CD4-positive, alpha-beta memory T cell (primary cell): ENCODE results near the gene KCNE4. TPM values are rescaled to one million over a fixed set of nuclear protein-coding genes. Genes with fewer than 3 reads are reported as not detected.

Experiments used
- CTCF ChIA-PET: fragments of 350-600 bp; sonication (Branson Sonifier 250); formaldehyde crosslinking; loops from one replicate; lab custom pipeline; 2021; ENCODE audit warnings: inconsistent platforms; ENCODE audit not compliant: partially characterized antibody; lab: Charles Lee
- POLR2A ChIA-PET: fragments of 350-600 bp; sonication (Branson Sonifier 250); formaldehyde crosslinking; loops from one replicate; lab custom pipeline; 2021; ENCODE audit not compliant: partially characterized antibody; lab: Charles Lee
- DNase-seq, 5 donors: peaks; one replicate each; pipeline versions ENCODE4 v3.0.0 to v3.0.0-alpha.2; 2020 to 2022; ENCODE audit warnings: mixed read lengths in 1 of 5
- H3K27ac ChIP-seq: one replicate; pipeline ENCODE4 v1.7.0; 2013; ENCODE audit warnings: low read depth, low read length
- H3K27me3 ChIP-seq: 2 replicates; pipeline ENCODE4 v1.7.0; 2013; ENCODE audit warnings: mild to moderate bottlenecking, low read length, moderate library complexity; ENCODE audit not compliant: insufficient read depth
- H3K36me3 ChIP-seq: 2 replicates; pipeline ENCODE4 v1.7.0; 2013; ENCODE audit warnings: mild to moderate bottlenecking, low read length, moderate library complexity; ENCODE audit not compliant: insufficient read depth
- H3K4me1 ChIP-seq: 2 replicates; pipeline ENCODE4 v1.7.0; 2013; ENCODE audit warnings: mild to moderate bottlenecking, low read length, moderate library complexity; ENCODE audit not compliant: insufficient read depth
- H3K4me3 ChIP-seq, 2 donors: one replicate each; pipeline ENCODE4 v1.7.0; 2013; ENCODE audit warnings: low read length in 2 of 2, mild to moderate bottlenecking in 1 of 2
- H3K9me3 ChIP-seq, 2 donors: one replicate each; pipeline ENCODE4 v1.7.0; 2013; ENCODE audit warnings: low read length in 2 of 2, control low read depth in 1 of 2; ENCODE audit not compliant: control insufficient read depth in 1 of 2
- H3K27ac Mint-ChIP-seq, 7 donors: one replicate each; pipeline ENCODE4 v1.8.0; 2020 to 2021; ENCODE audit warnings: mixed read lengths in 7 of 7, mild to moderate bottlenecking in 6 of 7, inconsistent platforms in 3 of 7, moderate library complexity in 3 of 7
- H3K27me3 Mint-ChIP-seq, 2 donors: one replicate each; pipeline ENCODE4 v1.8.0; 2020 to 2021; ENCODE audit warnings: mixed read lengths in 2 of 2
- H3K36me3 Mint-ChIP-seq, 2 donors: one replicate each; pipeline ENCODE4 v1.8.0; 2020 to 2021; ENCODE audit warnings: mixed read lengths in 2 of 2, inconsistent platforms in 1 of 2, mild to moderate bottlenecking in 1 of 2
- H3K4me1 Mint-ChIP-seq, 4 donors: one replicate each; pipeline ENCODE4 v1.8.0; 2020 to 2021; ENCODE audit warnings: mixed read lengths in 4 of 4, mild to moderate bottlenecking in 1 of 4
- H3K4me3 Mint-ChIP-seq, 8 donors: one replicate each; pipeline ENCODE4 v1.8.0; 2020 to 2021; ENCODE audit warnings: mixed read lengths in 8 of 8, mild to moderate bottlenecking in 7 of 8, moderate library complexity in 6 of 8, inconsistent platforms in 3 of 8
- H3K9me3 Mint-ChIP-seq, 8 donors: one replicate each; pipeline ENCODE4 v1.8.0; 2020 to 2021; ENCODE audit warnings: mixed read lengths in 8 of 8, mild to moderate bottlenecking in 5 of 8, inconsistent platforms in 3 of 8, moderate library complexity in 1 of 8
- intact Hi-C: fragments of 100-400 bp; cut with micrococcal nuclease; formaldehyde crosslinking; loops from one replicate; pipeline ENCODE4 v1.15.1; 2023
- polyA plus RNA-seq, 2 donors: library from polyadenylated mRNA; unstranded; fragments of 300-500 nt; fragmentation: Illumina TruSeq; gene quantifications; one replicate each; pipeline ENCODE4 v1.2.3, GENCODE V29; 2021
- total RNA-seq, 2 experiments: library from RNA; stranded (reverse); gene quantifications; one replicate each; pipeline ENCODE4 v1.2.3, GENCODE V29; 2021

The KCNE4 gene
- total and polyA plus RNA-seq, 4 experiments from 2014 or later, result not detected

- Mint-ChIP-seq H3K27me3 (peaks cover 0 to 6% of the 10 kb centered on the region in 2 donors), H3K4me3 (no peak overlapping the region), H3K27ac (no peak overlapping the region), H3K36me3 (no peaks in the 10 kb centered on the region), H3K4me1 (no peaks in the 10 kb centered on the region), H3K9me3 (peaks cover 0 to 16% (median 8%) of the 10 kb centered on the region in 8 donors)
- DNase-seq, result no peak
- no peak overlapping the region for H3K27ac ChIP-seq
- H3K4me1 ChIP-seq, result no peaks in the 10 kb centered on the region
- H3K36me3 ChIP-seq, result no peaks in the 10 kb centered on the region
- intact Hi-C loops, result no loop called here
- no peaks in the 10 kb centered on the region for H3K9me3 ChIP-seq
- POLR2A ChIA-PET, result no interaction called here
- no peaks in the 10 kb centered on the region for H3K27me3 ChIP-seq
- no peak overlapping the region for H3K4me3 ChIP-seq
- CTCF ChIA-PET, result no interaction called here
These were observed 19.5 kb upstream of the KCNE4 start for GRCh38 chr2:223032187-223033142.

- Histone ChIP-seq H3K36me3 (no peaks in the 10 kb centered on the region), H3K27me3 (no peaks in the 10 kb centered on the region), H3K9me3 (no peaks in the 10 kb centered on the region), H3K4me1 (no peaks in the 10 kb centered on the region), H3K4me3 (no peak overlapping the region), H3K27ac (no peak overlapping the region)
- Mint-ChIP-seq H3K27me3 (peaks cover 0 to 7% of the 10 kb centered on the region in 2 donors), H3K9me3 (peaks cover 1 to 16% (median 8%) of the 10 kb centered on the region in 8 donors), H3K36me3 (no peaks in the 10 kb centered on the region), H3K4me3 (no peak overlapping the region), H3K27ac (no peak overlapping the region), H3K4me1 (no peaks in the 10 kb centered on the region)
- intact Hi-C loops, result no loop called here
- ChIA-PET CTCF (no interaction called here), POLR2A (no interaction called here)
- no peak for DNase-seq
These were observed 17.6 kb upstream of the KCNE4 start for GRCh38 chr2:223034221-223034975.

- Mint-ChIP-seq H3K36me3 (no peaks in the 10 kb centered on the region), H3K9me3 (peaks cover 1 to 12% (median 6%) of the 10 kb centered on the region in 8 donors), H3K4me3 (no peak overlapping the region), H3K4me1 (no peaks in the 10 kb centered on the region), H3K27me3 (peaks cover 0 to 7% of the 10 kb centered on the region in 2 donors), H3K27ac (no peak overlapping the region)
- Histone ChIP-seq H3K9me3 (no peaks in the 10 kb centered on the region), H3K4me1 (no peaks in the 10 kb centered on the region), H3K27ac (no peak overlapping the region), H3K36me3 (no peaks in the 10 kb centered on the region), H3K27me3 (no peaks in the 10 kb centered on the region), H3K4me3 (no peak overlapping the region)
- no peak for DNase-seq
- intact Hi-C loops, result no loop called here
- ChIA-PET POLR2A (no interaction called here), CTCF (no interaction called here)
These were observed 15.1 kb upstream of the KCNE4 start for GRCh38 chr2:223036790-223037444.

- no peak overlapping the region for H3K27ac Mint-ChIP-seq
- H3K36me3 Mint-ChIP-seq, result no peaks in the 10 kb centered on the region
- Histone ChIP-seq H3K9me3 (no peaks in the 10 kb centered on the region), H3K27me3 (no peaks in the 10 kb centered on the region), H3K36me3 (no peaks in the 10 kb centered on the region), H3K4me1 (no peaks in the 10 kb centered on the region), H3K27ac (no peak overlapping the region), H3K4me3 (no peak overlapping the region)
- ChIA-PET POLR2A (no interaction called here), CTCF (no interaction called here)
- H3K4me1 Mint-ChIP-seq, result no peaks in the 10 kb centered on the region
- intact Hi-C loops, result no loop called here
- no peak overlapping the region for H3K4me3 Mint-ChIP-seq
- DNase-seq, result no peak
- peaks cover 0 to 10% (median 3%) of the 10 kb centered on the region in 8 donors for H3K9me3 Mint-ChIP-seq
- peaks cover 0 to 7% of the 10 kb centered on the region in 2 donors for H3K27me3 Mint-ChIP-seq
These were observed 14.6 kb upstream of the KCNE4 start for GRCh38 chr2:223037445-223037800.

GRCh38 chr2:223039618-223040017, 12.4 kb upstream of the KCNE4 start:
- no peaks in the 10 kb centered on the region for H3K4me1 Mint-ChIP-seq
- no peak overlapping the region for H3K4me3 Mint-ChIP-seq
- Histone ChIP-seq H3K4me3 (no peak overlapping the region), H3K36me3 (no peaks in the 10 kb centered on the region), H3K27me3 (no peaks in the 10 kb centered on the region), H3K27ac (no peak overlapping the region), H3K4me1 (no peaks in the 10 kb centered on the region), H3K9me3 (no peaks in the 10 kb centered on the region)
- intact Hi-C loops, result no loop called here
- ChIA-PET POLR2A (no interaction called here), CTCF (no interaction called here)
- no peak for DNase-seq
- H3K9me3 Mint-ChIP-seq, result peaks cover 0 to 3% (median 0%) of the 10 kb centered on the region in 8 donors
- peaks cover 0 to 7% of the 10 kb centered on the region in 2 donors for H3K27me3 Mint-ChIP-seq
- H3K36me3 Mint-ChIP-seq, result no peaks in the 10 kb centered on the region
- H3K27ac Mint-ChIP-seq, result no peak overlapping the region

- Histone ChIP-seq H3K4me3 (no peak overlapping the region), H3K4me1 (no peaks in the 10 kb centered on the region), H3K27me3 (no peaks in the 10 kb centered on the region), H3K27ac (no peak overlapping the region), H3K9me3 (no peaks in the 10 kb centered on the region), H3K36me3 (no peaks in the 10 kb centered on the region)
- Mint-ChIP-seq H3K27ac (no peak overlapping the region), H3K9me3 (peaks cover 0 to 3% (median 0%) of the 10 kb centered on the region in 8 donors), H3K36me3 (no peaks in the 10 kb centered on the region), H3K4me3 (no peak overlapping the region), H3K4me1 (no peaks in the 10 kb centered on the region), H3K27me3 (peaks cover 0 to 6% of the 10 kb centered on the region in 2 donors)
- DNase-seq, result no peak
- ChIA-PET POLR2A (no interaction called here), CTCF (no interaction called here)
- intact Hi-C loops, result no loop called here
These were observed 11.5 kb upstream of the KCNE4 start for GRCh38 chr2:223040527-223040926.

- Histone ChIP-seq H3K9me3 (no peaks in the 10 kb centered on the region), H3K27me3 (no peaks in the 10 kb centered on the region), H3K36me3 (no peaks in the 10 kb centered on the region), H3K4me1 (no peaks in the 10 kb centered on the region), H3K4me3 (no peak overlapping the region), H3K27ac (no peak overlapping the region)
- no peaks in the 10 kb centered on the region for H3K4me1 Mint-ChIP-seq
- H3K4me3 Mint-ChIP-seq, result no peak overlapping the region
- POLR2A ChIA-PET, result no interaction called here
- no peaks in the 10 kb centered on the region for H3K36me3 Mint-ChIP-seq
- intact Hi-C loops, result no loop called here
- no peak overlapping the region for H3K27ac Mint-ChIP-seq
- H3K9me3 Mint-ChIP-seq, result peaks cover 0 to 3% (median under 1%) of the 10 kb centered on the region in 8 donors
- CTCF ChIA-PET, result no interaction called here
- H3K27me3 Mint-ChIP-seq, result peaks cover 0 to 4% of the 10 kb centered on the region in 2 donors
- no peak for DNase-seq
These were observed 10.4 kb upstream of the KCNE4 start for GRCh38 chr2:223041527-223042109.
